Stimulated activated CD8-positive, alpha-beta memory T cell treated with anti-CD3 and anti-CD28 coated beads, Interleukin-7, amount 100 ng/mL, for 48 hours (primary cell): ENCODE data around the gene RPSA.
"Not testable (repeated sequence)": the region's sequence is repeated elsewhere in the genome, so short reads cannot be mapped to it uniquely, and the experiment has no call there.

Source experiments
- DNase-seq, 2 donors: peaks; one replicate each; pipeline ENCODE4 v3.0.0-alpha.2; 2020; ENCODE audit warnings: low read depth in 1 of 2; ENCODE audit errors: extremely low read depth in 1 of 2

The RPSA gene

GRCh38 chr3:39453134-39453533 is 46.6 kb downstream of the RPSA start:
- DNase-seq = no peak

GRCh38 chr3:39453872-39454271 is 47.4 kb downstream of the RPSA start:
- DNase-seq = not testable (repeated sequence)

GRCh38 chr3:39454591-39455217 is 48.2 kb downstream of the RPSA start:
- DNase-seq = no peak

GRCh38 chr3:39456159-39456558 is 49.6 kb downstream of the RPSA start:
- DNase-seq = no peak

GRCh38 chr3:39457361-39457760 is 50.8 kb downstream of the RPSA start:
- no peak for DNase-seq

DNA sequence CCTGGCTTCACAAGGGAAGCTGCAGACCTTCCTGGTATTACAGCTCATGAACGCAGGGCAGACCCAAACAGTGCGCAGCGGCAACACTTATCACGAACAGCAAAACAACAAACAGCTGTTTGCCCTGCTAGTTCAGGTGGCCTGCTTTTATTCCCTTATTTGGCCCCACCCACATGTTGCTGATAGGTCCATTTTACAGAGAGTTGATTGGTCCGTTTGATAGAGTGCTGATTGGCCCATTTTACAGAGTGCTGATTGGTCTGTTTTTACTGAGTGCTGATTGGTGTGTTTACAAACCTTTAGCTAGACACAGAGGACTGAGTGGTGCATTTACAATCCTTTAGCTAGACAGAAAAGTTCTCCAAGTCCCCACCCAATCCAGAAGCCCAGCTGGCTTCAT is 52.1 kb downstream of the RPSA start:
- not testable (repeated sequence) for DNase-seq

- no peak for DNase-seq
Observed at GRCh38 chr3:39460677-39461076, 54.2 kb downstream of the RPSA start.
